GM12865 (cell line): ENCODE measurements around the gene NR2F1-AS1.

ENCODE experiments used
- DNase-seq: peaks from one replicate; pipeline ENCODE4 v3.0.0; 2010; ENCODE audit warnings: low read depth
- H3K4me3 ChIP-seq: 2 replicates; pipeline ENCODE4 v1.5.1; 2011; ENCODE audit warnings: mild to moderate bottlenecking, low read depth, low read length, control low read depth
- TF ChIP-seq, protein P1 (sequence below): IDR thresholded peaks from 2 replicates; pipeline ENCODE4 v1.5.1; 2011; ENCODE audit warnings: low read length, control low read depth, low read depth, inconsistent platforms; ENCODE audit not compliant: insufficient read depth; ENCODE audit errors: missing control alignments

NR2F1-AS1 gene

DNA sequence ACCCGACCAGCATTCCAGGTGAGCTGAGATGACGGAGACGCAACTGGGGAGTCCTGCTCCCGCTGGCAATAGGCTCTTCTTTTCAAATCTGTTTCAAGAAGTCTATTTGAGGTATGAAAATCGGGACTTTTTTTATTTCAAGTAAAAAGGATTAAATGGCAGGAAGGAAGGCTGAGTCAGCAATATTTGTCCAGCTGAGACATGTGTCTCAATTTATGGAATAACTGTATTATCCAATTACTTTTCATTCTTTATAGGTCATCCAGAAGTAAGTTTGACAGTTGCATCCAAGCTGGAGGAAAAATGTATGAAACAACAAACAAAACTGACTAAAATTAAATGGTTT is 221.1 kb downstream of the NR2F1-AS1 start:
- DNase-seq, result no peak
- TF ChIP-seq, protein P1, sequence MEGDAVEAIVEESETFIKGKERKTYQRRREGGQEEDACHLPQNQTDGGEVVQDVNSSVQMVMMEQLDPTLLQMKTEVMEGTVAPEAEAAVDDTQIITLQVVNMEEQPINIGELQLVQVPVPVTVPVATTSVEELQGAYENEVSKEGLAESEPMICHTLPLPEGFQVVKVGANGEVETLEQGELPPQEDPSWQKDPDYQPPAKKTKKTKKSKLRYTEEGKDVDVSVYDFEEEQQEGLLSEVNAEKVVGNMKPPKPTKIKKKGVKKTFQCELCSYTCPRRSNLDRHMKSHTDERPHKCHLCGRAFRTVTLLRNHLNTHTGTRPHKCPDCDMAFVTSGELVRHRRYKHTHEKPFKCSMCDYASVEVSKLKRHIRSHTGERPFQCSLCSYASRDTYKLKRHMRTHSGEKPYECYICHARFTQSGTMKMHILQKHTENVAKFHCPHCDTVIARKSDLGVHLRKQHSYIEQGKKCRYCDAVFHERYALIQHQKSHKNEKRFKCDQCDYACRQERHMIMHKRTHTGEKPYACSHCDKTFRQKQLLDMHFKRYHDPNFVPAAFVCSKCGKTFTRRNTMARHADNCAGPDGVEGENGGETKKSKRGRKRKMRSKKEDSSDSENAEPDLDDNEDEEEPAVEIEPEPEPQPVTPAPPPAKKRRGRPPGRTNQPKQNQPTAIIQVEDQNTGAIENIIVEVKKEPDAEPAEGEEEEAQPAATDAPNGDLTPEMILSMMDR, result no peak
- H3K4me3 ChIP-seq, result no peak overlapping the region
